Mesenchymal stem cell (in vitro differentiated cells and primary cell): ENCODE results near the gene GOLGA2.

Source experiments
- DNase-seq: peaks from one replicate; pipeline ENCODE4 v3.0.0-alpha.2; 2013
- H2AFZ ChIP-seq: one replicate; pipeline ENCODE4 v1.6.1; 2013; ENCODE audit warnings: low read depth, mild to moderate bottlenecking, control low read depth, inconsistent platforms, low read length, moderate library complexity
- H2AK5ac ChIP-seq: 2 replicates; pipeline ENCODE4 v1.6.1; 2013; ENCODE audit warnings: low read length, moderate library complexity, mild to moderate bottlenecking, inconsistent platforms; ENCODE audit not compliant: severe bottlenecking
- H2BK120ac ChIP-seq: one replicate; pipeline ENCODE4 v1.6.1; 2013; ENCODE audit warnings: low read depth, mild to moderate bottlenecking, inconsistent platforms, low read length, moderate library complexity
- H2BK12ac ChIP-seq, 2 experiments: one replicate each; pipeline ENCODE4 v1.6.1; 2013; ENCODE audit warnings: inconsistent platforms in 2 of 2, low read length in 2 of 2, mild to moderate bottlenecking in 2 of 2, moderate library complexity in 2 of 2, control low read depth in 1 of 2
- H2BK15ac ChIP-seq: one replicate; pipeline ENCODE4 v1.6.1; 2013; ENCODE audit warnings: mild to moderate bottlenecking, low read depth, inconsistent platforms; ENCODE audit not compliant: poor library complexity, severe bottlenecking
- H2BK5ac ChIP-seq: 2 replicates; pipeline ENCODE4 v1.6.1; 2013; ENCODE audit warnings: low read depth, mild to moderate bottlenecking, low read length, control low read depth, inconsistent platforms; ENCODE audit not compliant: poor library complexity, severe bottlenecking
- H3K14ac ChIP-seq, 2 experiments: one replicate each; pipeline ENCODE4 v1.6.1; 2013; ENCODE audit warnings: inconsistent platforms in 2 of 2, low read length in 2 of 2, control low read depth in 1 of 2, mild to moderate bottlenecking in 1 of 2, moderate library complexity in 1 of 2
- H3K18ac ChIP-seq, 2 experiments: one replicate each; pipeline ENCODE4 v1.6.1; 2013; ENCODE audit warnings: inconsistent platforms in 2 of 2, low read length in 2 of 2, control low read depth in 1 of 2, low read depth in 1 of 2, mild to moderate bottlenecking in 1 of 2
- H3K23ac ChIP-seq, 2 experiments: one replicate each; pipeline ENCODE4 v1.6.1; 2013; ENCODE audit warnings: inconsistent platforms in 2 of 2, low read length in 2 of 2, mild to moderate bottlenecking in 2 of 2, moderate library complexity in 2 of 2, control low read depth in 1 of 2
- H3K27ac ChIP-seq: 2 replicates; pipeline ENCODE4 v1.5.1; 2013; ENCODE audit warnings: mild to moderate bottlenecking, moderate library complexity, low read length, control low read depth, inconsistent platforms; ENCODE audit not compliant: poor library complexity, severe bottlenecking
- H3K27me3 ChIP-seq, 2 experiments: 2 replicates each; pipeline versions ENCODE4 v1.6.1 to v1.7.0; 2013; ENCODE audit warnings: low read length in 2 of 2, mild to moderate bottlenecking in 2 of 2, moderate library complexity in 2 of 2, control low read depth in 1 of 2, inconsistent platforms in 1 of 2; ENCODE audit not compliant: control insufficient read depth in 1 of 2, insufficient read depth in 1 of 2
- H3K36me3 ChIP-seq, 2 experiments: 2 replicates each; pipeline versions ENCODE4 v1.6.1 to v1.7.0; 2013; ENCODE audit warnings: low read length in 2 of 2, control low read depth in 1 of 2, inconsistent platforms in 1 of 2, low read depth in 1 of 2, mild to moderate bottlenecking in 1 of 2; ENCODE audit not compliant: insufficient read depth in 2 of 2, control insufficient read depth in 1 of 2
- H3K4ac ChIP-seq, 2 experiments: one replicate each; pipeline ENCODE4 v1.6.1; 2013; ENCODE audit warnings: inconsistent platforms in 2 of 2, low read length in 2 of 2, mild to moderate bottlenecking in 2 of 2, moderate library complexity in 2 of 2, control low read depth in 1 of 2, low read depth in 1 of 2
- H3K4me1 ChIP-seq: 2 replicates; pipeline ENCODE4 v1.6.1; 2013; ENCODE audit warnings: low read depth, low read length, control low read depth; ENCODE audit not compliant: control insufficient read depth, insufficient read depth
- H3K4me2 ChIP-seq: 2 replicates; pipeline ENCODE4 v1.6.1; 2013; ENCODE audit warnings: low read length, mild to moderate bottlenecking, inconsistent platforms; ENCODE audit not compliant: poor library complexity, severe bottlenecking
- H3K4me3 ChIP-seq, 2 experiments: 2 replicates each; pipeline versions ENCODE4 v1.5.1 to v1.7.0; 2013; ENCODE audit warnings: low read length in 2 of 2, mild to moderate bottlenecking in 2 of 2, control low read depth in 1 of 2, low read depth in 1 of 2; ENCODE audit not compliant: insufficient read depth in 1 of 2
- H3K79me1 ChIP-seq: replicated peaks from 2 replicates; pipeline ENCODE4 v1.6.1; 2013; ENCODE audit warnings: mild to moderate bottlenecking, control low read depth, low read length, inconsistent platforms; ENCODE audit not compliant: poor library complexity, severe bottlenecking
- H3K9ac ChIP-seq: 2 replicates; pipeline ENCODE4 v1.7.0; 2013; ENCODE audit warnings: mild to moderate bottlenecking, low read length, moderate library complexity
- H3K9me3 ChIP-seq: 2 replicates; pipeline ENCODE4 v1.7.0; 2013; ENCODE audit warnings: mild to moderate bottlenecking, low read length; ENCODE audit not compliant: control insufficient read depth
- H4K8ac ChIP-seq: one replicate; pipeline ENCODE4 v1.6.1; 2013; ENCODE audit warnings: inconsistent platforms, mild to moderate bottlenecking, low read length, moderate library complexity
- H4K91ac ChIP-seq: one replicate; pipeline ENCODE4 v1.6.1; 2013; ENCODE audit warnings: mild to moderate bottlenecking, low read length, inconsistent platforms
- WGBS: methylation state at CpG from one replicate; pipeline ENCODE4 v1.1.7; 2013; ENCODE audit warnings: mixed read lengths; 5-methylcytosine and 5-hydroxymethylcytosine counted together

Gene GOLGA2

GRCh38 chr9:128266868-128267590 lies 8.8 kb downstream of the GOLGA2 start:
- Histone ChIP-seq H2AK5ac (no peak overlapping the region), H4K91ac (no peak overlapping the region), H2AFZ (no peak overlapping the region), H3K14ac (no peak overlapping the region), H3K9me3 (no peaks in the 10 kb centered on the region), H3K18ac (no peak overlapping the region), H3K27ac (no peak overlapping the region), H2BK15ac (no peak overlapping the region), H2BK12ac (no peak overlapping the region), H2BK120ac (no peak overlapping the region), H3K4me3 (no peak overlapping the region), H3K27me3 (no peaks in the 10 kb centered on the region), H3K9ac (no peak overlapping the region), H3K23ac (no peak overlapping the region), H3K4me2 (no peak overlapping the region), H3K4me1 (peaks cover 4% of the 10 kb centered on the region), H3K4ac (no peak overlapping the region), H2BK5ac (no peak overlapping the region), H3K79me1 (peaks cover 57% of the 10 kb centered on the region), H4K8ac (no peak overlapping the region), H3K36me3 (peaks cover 71 to 89% of the 10 kb centered on the region in 2 experiments)
- DNase-seq = no peak
- 97% methylated on average over 15 of the region's 15 CpGs for WGBS

DNA sequence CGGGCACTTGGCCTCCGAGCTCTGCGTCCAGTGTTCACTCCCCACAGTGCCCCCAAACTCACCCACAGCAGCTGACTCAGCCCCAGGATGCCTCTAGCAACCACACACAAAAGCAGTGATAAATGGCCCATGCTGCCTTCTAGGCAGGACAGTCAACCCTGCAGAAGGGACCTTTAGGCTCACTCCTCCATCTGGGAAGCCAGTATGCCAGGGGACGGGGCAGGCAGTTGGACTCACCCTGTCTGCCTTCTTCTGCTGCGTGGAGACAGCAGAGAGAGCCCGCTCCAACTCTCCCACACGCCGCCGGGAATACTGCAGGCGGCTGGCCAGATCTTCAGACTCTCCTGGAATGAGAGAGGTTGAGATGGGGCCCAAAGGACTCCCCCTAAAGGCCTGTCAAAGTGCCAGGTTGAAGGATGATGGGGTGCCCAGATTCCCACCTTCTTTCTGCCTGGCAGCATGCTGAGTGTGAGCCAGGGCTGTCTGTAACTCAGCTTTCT lies 10.4 kb downstream of the GOLGA2 start:
- no peak overlapping the region for H3K9ac ChIP-seq
- no peak overlapping the region for H3K18ac ChIP-seq
- no peaks in the 10 kb centered on the region for H3K9me3 ChIP-seq
- H2BK12ac ChIP-seq = no peak overlapping the region
- no peak overlapping the region for H2BK15ac ChIP-seq
- no peak overlapping the region for H2AFZ ChIP-seq
- 99% methylated on average over 10 of the region's 10 CpGs for WGBS
- no peak overlapping the region for H2BK120ac ChIP-seq
- peaks cover 55% of the 10 kb centered on the region for H3K79me1 ChIP-seq
- no peaks in the 10 kb centered on the region for H3K27me3 ChIP-seq
- DNase-seq = no peak
- H3K4me1 ChIP-seq = no peaks in the 10 kb centered on the region
- H3K27ac ChIP-seq = no peak overlapping the region
- H3K23ac ChIP-seq = no peak overlapping the region
- H2BK5ac ChIP-seq = no peak overlapping the region
- H2AK5ac ChIP-seq = no peak overlapping the region
- no peak overlapping the region for H4K91ac ChIP-seq
- no peak overlapping the region for H3K4ac ChIP-seq
- H3K14ac ChIP-seq = no peak overlapping the region
- H3K36me3 ChIP-seq = peaks cover 76 to 89% of the 10 kb centered on the region in 2 experiments
- no peak overlapping the region for H3K4me2 ChIP-seq
- no peak overlapping the region for H3K4me3 ChIP-seq
- H4K8ac ChIP-seq = no peak overlapping the region

DNA sequence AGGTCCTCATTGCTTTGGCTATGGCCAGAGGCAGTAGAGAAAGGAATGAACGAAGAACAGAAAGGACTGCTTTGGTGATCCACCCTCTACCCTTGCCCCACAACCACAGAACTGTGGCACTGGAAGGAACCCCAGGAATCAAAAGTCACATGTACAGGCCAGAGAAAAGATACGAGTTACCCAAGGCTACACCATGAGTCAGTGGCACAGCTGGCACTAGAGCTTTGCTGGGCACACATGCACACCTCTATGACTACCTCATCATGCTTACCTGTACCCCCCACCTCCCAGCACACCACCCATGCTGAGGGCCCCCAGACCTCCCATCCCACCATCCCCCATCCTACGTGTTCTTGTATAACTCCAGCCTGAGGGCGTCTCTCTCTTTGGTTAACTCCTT lies 13.1 kb downstream of the GOLGA2 start:
- Histone ChIP-seq H3K27me3 (no peaks in the 10 kb centered on the region), H3K36me3 (peaks cover 80 to 89% of the 10 kb centered on the region in 2 experiments), H3K4me1 (peaks cover under 1% of the 10 kb centered on the region), H2BK12ac (no peak overlapping the region), H4K8ac (no peak overlapping the region), H3K9ac (no peak overlapping the region), H2BK120ac (no peak overlapping the region), H4K91ac (no peak overlapping the region), H3K9me3 (no peaks in the 10 kb centered on the region), H2AFZ (no peak overlapping the region), H3K23ac (no peak overlapping the region), H3K4me2 (no peak overlapping the region), H2BK15ac (no peak overlapping the region), H2AK5ac (no peak overlapping the region), H3K4ac (no peak overlapping the region), H3K79me1 (peaks cover 38% of the 10 kb centered on the region), H3K27ac (no peak overlapping the region), H3K14ac (no peak overlapping the region), H3K18ac (no peak overlapping the region), H2BK5ac (no peak overlapping the region), H3K4me3 (no peak overlapping the region)
- no peak for DNase-seq
- WGBS = 88% methylated on average over 2 of the region's 4 CpGs

DNA sequence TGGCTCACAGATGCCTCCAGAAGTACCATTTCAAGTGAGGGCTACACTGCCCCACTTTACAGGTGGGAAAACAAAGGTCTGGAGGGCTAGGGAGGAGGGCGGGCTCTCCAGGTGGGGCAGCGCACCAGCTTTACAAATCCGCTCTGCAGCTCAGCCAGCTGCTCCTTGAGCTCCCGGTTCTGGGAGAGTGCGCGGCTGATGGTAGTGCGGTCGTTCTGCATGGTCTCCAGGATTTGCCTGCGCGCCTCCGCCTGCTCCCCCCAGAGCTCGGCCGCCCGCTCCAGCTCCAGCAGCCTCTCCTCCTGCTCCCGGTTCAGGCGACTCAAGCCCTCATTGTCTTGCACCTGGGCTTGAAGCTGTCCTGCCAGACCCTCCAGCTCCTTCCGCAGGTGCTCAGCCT lies 15.5 kb downstream of the GOLGA2 start:
- no peaks in the 10 kb centered on the region for H3K27me3 ChIP-seq
- peaks cover 7% of the 10 kb centered on the region for H3K4me1 ChIP-seq
- H2BK15ac ChIP-seq = no peak overlapping the region
- no peak overlapping the region for H2AK5ac ChIP-seq
- H3K14ac ChIP-seq = no peak overlapping the region
- H3K4me2 ChIP-seq = no peak overlapping the region
- H4K91ac ChIP-seq = no peak overlapping the region
- H3K4me3 ChIP-seq = no peak overlapping the region
- no peak for DNase-seq
- H3K79me1 ChIP-seq = peaks cover 19% of the 10 kb centered on the region
- H2BK12ac ChIP-seq = no peak overlapping the region
- H3K27ac ChIP-seq = no peak overlapping the region
- no peaks in the 10 kb centered on the region for H3K9me3 ChIP-seq
- H4K8ac ChIP-seq = no peak overlapping the region
- no peak overlapping the region for H2AFZ ChIP-seq
- no peak overlapping the region for H2BK5ac ChIP-seq
- peaks cover 71 to 87% of the 10 kb centered on the region in 2 experiments for H3K36me3 ChIP-seq
- 94% methylated on average over 17 of the region's 17 CpGs for WGBS
- H3K4ac ChIP-seq = no peak overlapping the region
- H3K23ac ChIP-seq = no peak overlapping the region
- H3K18ac ChIP-seq = no peak overlapping the region
- no peak overlapping the region for H2BK120ac ChIP-seq
- H3K9ac ChIP-seq = no peak overlapping the region
